SK-N-SH (cell line): ENCODE data around the gene JAKMIP3. TPM values are rescaled to one million over a fixed set of nuclear protein-coding genes. Genes with fewer than 3 reads are reported as not detected.

Experiments used
- CTCF ChIA-PET: fragments of 300-600, 350-600 bp; formaldehyde crosslinking; extraction: SDS; loops from one replicate; lab custom pipeline; 2021; lab: Yijun Ruan, JAX
- POLR2A ChIA-PET: fragments of 350-600 bp; sonication (Branson Sonifier 250); formaldehyde crosslinking; extraction: SDS; loops from one replicate; lab custom pipeline; 2020; ENCODE audit warnings: antibody characterized with exemption, inconsistent platforms; lab: Yijun Ruan, JAX
- DNase-seq: peaks from one replicate; pipeline ENCODE4 v3.0.0; 2012
- H2AFZ ChIP-seq: fragments of 200-600 bp; sonication (generic); 2 replicates; pipeline ENCODE4 v1.8.1; 2016; ENCODE audit warnings: antibody characterized with exemption, mild to moderate bottlenecking, low read depth
- H3F3A ChIP-seq: fragments of 200-600 bp; sonication (generic); replicated peaks from 2 replicates; pipeline ENCODE3; 2016; ENCODE audit warnings: antibody characterized with exemption, mild to moderate bottlenecking; ENCODE audit not compliant: insufficient read depth
- H3K27ac ChIP-seq, 2 experiments: fragments of 200-500 bp in 1 of 2; fragments of 200-600 bp in 1 of 2; sonication (Bioruptor generic) in 1 of 2; sonication (generic), shearing (Covaris generic) in 1 of 2; 2 replicates each; pipeline versions ENCODE4 v1.5.1 to v1.6.1; 2014 to 2016; ENCODE audit warnings: low read depth in 2 of 2, inconsistent platforms in 1 of 2, low read length in 1 of 2, mild to moderate bottlenecking in 1 of 2, mixed read lengths in 1 of 2
- H3K27me3 ChIP-seq: fragments of 200-600 bp; sonication (generic), shearing (Covaris generic); 2 replicates; pipeline ENCODE4 v1.6.1; 2016; ENCODE audit warnings: mixed run types; ENCODE audit not compliant: insufficient read depth
- H3K36me3 ChIP-seq, 2 experiments: fragments of 200-500 bp in 1 of 2; fragments of 200-600 bp in 1 of 2; sonication (Bioruptor generic) in 1 of 2; sonication (generic) in 1 of 2; replicated peaks in 1 of 2; 2 replicates each; pipeline versions ENCODE3 to v1.5.1; 2014 to 2016; ENCODE audit warnings: low read length in 1 of 2, mild to moderate bottlenecking in 1 of 2; ENCODE audit not compliant: insufficient read depth in 2 of 2, control insufficient read depth in 1 of 2
- H3K4me1 ChIP-seq, 2 experiments: fragments of 200-500 bp in 1 of 2; fragments of 200-600 bp in 1 of 2; sonication (Bioruptor generic) in 1 of 2; sonication (generic), shearing (Covaris generic) in 1 of 2; 2 replicates each; pipeline versions ENCODE4 v1.5.1 to v1.6.1; 2014 to 2016; ENCODE audit warnings: low read depth in 1 of 2, low read length in 1 of 2, mixed run types in 1 of 2; ENCODE audit not compliant: insufficient read depth in 2 of 2, control insufficient read depth in 1 of 2
- H3K4me2 ChIP-seq: fragments of 200-600 bp; sonication (generic), shearing (Covaris generic); 2 replicates; pipeline ENCODE4 v1.6.1; 2017; ENCODE audit warnings: mixed run types
- H3K4me3 ChIP-seq, 2 experiments: fragments of 200-500 bp in 1 of 2; fragments of 200-600 bp in 1 of 2; sonication (Bioruptor generic) in 1 of 2; sonication (generic), shearing (Covaris generic) in 1 of 2; 2 replicates each; pipeline versions ENCODE4 v1.5.1 to v1.8.1; 2014 to 2016; ENCODE audit warnings: low read depth in 2 of 2, inconsistent platforms in 1 of 2, low read length in 1 of 2, mild to moderate bottlenecking in 1 of 2, mixed read lengths in 1 of 2, moderate library complexity in 1 of 2
- H3K79me2 ChIP-seq: fragments of 200-600 bp; sonication (generic); 2 replicates; pipeline ENCODE4 v1.8.1; 2017; ENCODE audit warnings: mild to moderate bottlenecking; ENCODE audit not compliant: insufficient read depth
- H3K9ac ChIP-seq: fragments of 200-600 bp; sonication (generic); 2 replicates; pipeline ENCODE4 v1.6.1; 2017; ENCODE audit warnings: mixed run types
- H3K9me2 ChIP-seq: fragments of 200-600 bp; sonication (generic); 2 replicates; pipeline ENCODE4 v1.6.1; 2017; ENCODE audit warnings: mixed run types
- H3K9me3 ChIP-seq: fragments of 200-600 bp; sonication (generic); 2 replicates; pipeline ENCODE4 v1.6.1; 2017; ENCODE audit warnings: mixed run types, mild to moderate bottlenecking, moderate library complexity
- H4K20me1 ChIP-seq: fragments of 200-600 bp; sonication (generic); 2 replicates; pipeline ENCODE4 v1.6.1; 2017; ENCODE audit warnings: mild to moderate bottlenecking, mixed run types; ENCODE audit not compliant: insufficient read depth
- CHD2 ChIP-seq: fragments of 150-350 bp; IDR thresholded peaks from 2 replicates; pipeline ENCODE4 v1.6.1; 2018; ENCODE audit warnings: low read length; ENCODE audit not compliant: partially characterized antibody
- EZH2phosphoT487 ChIP-seq: fragments of 200-600 bp; sonication (generic); IDR thresholded peaks from 2 replicates; pipeline ENCODE4 v1.6.1; 2017; ENCODE audit warnings: low read depth, mixed run types, mild to moderate bottlenecking, antibody characterized with exemption, moderate library complexity, borderline replicate concordance
- FOSL2 ChIP-seq: IDR thresholded peaks from 2 replicates; pipeline ENCODE4 v1.4.0; 2012; ENCODE audit warnings: low read depth, mild to moderate bottlenecking, moderate library complexity, borderline replicate concordance
- JUND ChIP-seq: IDR thresholded peaks from 2 replicates; pipeline ENCODE4 v1.4.0; 2012
- MEF2A ChIP-seq: IDR thresholded peaks from 2 replicates; pipeline ENCODE4 v1.4.0; 2012; ENCODE audit warnings: low read depth, borderline replicate concordance
- NFIC ChIP-seq: IDR thresholded peaks from 2 replicates; pipeline ENCODE4 v1.4.0; 2012; ENCODE audit warnings: borderline replicate concordance
- NRF1 ChIP-seq: IDR thresholded peaks from 2 replicates; pipeline ENCODE4 v1.6.1; 2012; ENCODE audit warnings: low read depth, mild to moderate bottlenecking, low read length
- RAD21 ChIP-seq: IDR thresholded peaks from 2 replicates; pipeline ENCODE4 v1.6.1; 2012; ENCODE audit warnings: mild to moderate bottlenecking, low read length
- RFX5 ChIP-seq: IDR thresholded peaks from 2 replicates; pipeline ENCODE4 v1.6.1; 2012; ENCODE audit warnings: mild to moderate bottlenecking, improper control_type of control experiment, low read length
- RXRA ChIP-seq: IDR thresholded peaks from 2 replicates; pipeline ENCODE4 v1.4.0; 2012; ENCODE audit warnings: low read depth, mild to moderate bottlenecking, borderline replicate concordance
- SIN3A ChIP-seq: IDR thresholded peaks from 2 replicates; pipeline ENCODE4 v1.6.1; 2012; ENCODE audit warnings: low read depth, mild to moderate bottlenecking, low read length, moderate library complexity, borderline replicate concordance
- SMC3 ChIP-seq: IDR thresholded peaks from 2 replicates; pipeline ENCODE4 v1.6.1; 2012; ENCODE audit warnings: low read depth, low read length, improper control_type of control experiment
- TAF1 ChIP-seq: IDR thresholded peaks from 2 replicates; pipeline ENCODE4 v1.6.1; 2012; ENCODE audit warnings: low read depth, mild to moderate bottlenecking, low read length, moderate library complexity, borderline replicate concordance
- TEAD4 ChIP-seq: IDR thresholded peaks from 2 replicates; pipeline ENCODE4 v1.4.0; 2012; ENCODE audit warnings: mild to moderate bottlenecking, borderline replicate concordance; ENCODE audit not compliant: insufficient read depth
- YY1 ChIP-seq: IDR thresholded peaks from 2 replicates; pipeline ENCODE4 v1.4.0; 2012; ENCODE audit warnings: low read depth, mild to moderate bottlenecking
- WGBS: methylation state at CpG from one replicate; pipeline ENCODE4 v1.1.6; 2017; ENCODE audit warnings: low lambda C conversion rate; 5-methylcytosine and 5-hydroxymethylcytosine counted together
- polyA plus RNA-seq, 3 experiments: library from polyadenylated mRNA; depleted of rRNA; stranded (reverse); fragments of >200 nt; gene quantifications; 2 replicates each; pipeline ENCODE4 v1.2.3, GENCODE V29; 2012
- TF ChIP-seq, protein P1 (sequence below): IDR thresholded peaks from 2 replicates; pipeline ENCODE4; 2012
- TF ChIP-seq, protein P2 (sequence below): fragments of 150-350 bp; IDR thresholded peaks from 2 replicates; pipeline ENCODE4 v1.6.1; 2016; ENCODE audit warnings: mild to moderate bottlenecking, low read depth, low read length
- TF ChIP-seq, protein P3 (sequence below): fragments of 150-350 bp; IDR thresholded peaks from 2 replicates; pipeline ENCODE4 v1.6.1; 2017; ENCODE audit warnings: antibody characterized with exemption, low read length, low read depth, borderline replicate concordance
- TF ChIP-seq, protein P4 (sequence below): IDR thresholded peaks from 2 replicates; pipeline ENCODE4 v1.4.0; 2012; ENCODE audit warnings: low read depth, borderline replicate concordance

The JAKMIP3 gene
- polyA plus RNA-seq, 1 of the 3 experiments (the other 2 are of a cell fraction), result 0.02 TPM

DNA sequence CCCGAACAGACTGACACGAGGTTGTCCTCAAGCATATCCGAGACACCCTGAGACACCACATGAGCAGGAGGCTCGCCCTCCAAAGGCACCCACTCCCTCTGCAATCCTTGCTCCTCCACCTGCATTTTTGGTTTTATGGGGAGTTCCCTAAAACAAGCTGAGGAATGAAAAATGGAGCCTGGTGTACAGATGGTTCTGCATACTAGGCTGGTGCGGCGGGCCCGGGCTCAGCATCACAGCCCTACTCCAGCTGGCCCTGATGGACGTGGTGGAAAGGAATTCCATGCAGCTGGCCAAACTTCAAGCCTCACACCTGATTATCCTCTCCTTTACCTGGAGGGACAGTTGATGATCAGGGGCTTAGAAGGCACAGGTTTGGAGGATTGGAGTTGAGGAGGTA lies 30.3 kb upstream of the JAKMIP3 start:
- H3K36me3 ChIP-seq, result no peaks in the 10 kb centered on the region
- no peaks in the 10 kb centered on the region for H3K9me3 ChIP-seq
- H4K20me1 ChIP-seq, result no peaks in the 10 kb centered on the region
- no peak overlapping the region for H3K9ac ChIP-seq
- no peaks in the 10 kb centered on the region for H3F3A ChIP-seq
- H3K27ac ChIP-seq, result no peak overlapping the region
- H2AFZ ChIP-seq, result no peak overlapping the region
- H3K4me2 ChIP-seq, result no peak overlapping the region
- TF ChIP-seq EZH2phosphoT487, result no peak
- no peak for TF ChIP-seq NRF1
- no peak for TF ChIP-seq JUND
- TF ChIP-seq SMC3, result no peak
- TF ChIP-seq TAF1, result no peak
- TF ChIP-seq, protein P1, sequence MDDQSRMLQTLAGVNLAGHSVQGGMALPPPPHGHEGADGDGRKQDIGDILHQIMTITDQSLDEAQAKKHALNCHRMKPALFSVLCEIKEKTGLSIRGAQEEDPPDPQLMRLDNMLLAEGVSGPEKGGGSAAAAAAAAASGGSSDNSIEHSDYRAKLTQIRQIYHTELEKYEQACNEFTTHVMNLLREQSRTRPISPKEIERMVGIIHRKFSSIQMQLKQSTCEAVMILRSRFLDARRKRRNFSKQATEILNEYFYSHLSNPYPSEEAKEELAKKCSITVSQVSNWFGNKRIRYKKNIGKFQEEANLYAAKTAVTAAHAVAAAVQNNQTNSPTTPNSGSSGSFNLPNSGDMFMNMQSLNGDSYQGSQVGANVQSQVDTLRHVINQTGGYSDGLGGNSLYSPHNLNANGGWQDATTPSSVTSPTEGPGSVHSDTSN, result no peak
- no peak for TF ChIP-seq FOSL2
- no peak for TF ChIP-seq CHD2
- TF ChIP-seq, all 33 proteins: peak for 0
- Histone ChIP-seq H3K79me2 (no peaks in the 10 kb centered on the region), H3K4me3 (no peak overlapping the region), H3K4me1 (peaks cover 0 to 3% of the 10 kb centered on the region in 2 experiments; a peak in 1 of 4 replicates), H3K9me2 (no peaks in the 10 kb centered on the region), H3K27me3 (peaks cover 12% of the 10 kb centered on the region; the same call in 1 of the 2 replicates)
- no peak for DNase-seq
- ChIA-PET CTCF (interaction anchor here (1.0 to 3.0 kb wide), 4 partner anchors 11 to 107 kb away, joined by 3 to 23 read pairs (median 6); no protein-coding TSS in a partner anchor), POLR2A (interaction anchor here (0.9 kb wide), 1 partner anchor 11 kb away, joined by 3 read pairs; no protein-coding TSS in a partner anchor)
- 69% methylated on average over 8 of the region's 8 CpGs for WGBS

DNA sequence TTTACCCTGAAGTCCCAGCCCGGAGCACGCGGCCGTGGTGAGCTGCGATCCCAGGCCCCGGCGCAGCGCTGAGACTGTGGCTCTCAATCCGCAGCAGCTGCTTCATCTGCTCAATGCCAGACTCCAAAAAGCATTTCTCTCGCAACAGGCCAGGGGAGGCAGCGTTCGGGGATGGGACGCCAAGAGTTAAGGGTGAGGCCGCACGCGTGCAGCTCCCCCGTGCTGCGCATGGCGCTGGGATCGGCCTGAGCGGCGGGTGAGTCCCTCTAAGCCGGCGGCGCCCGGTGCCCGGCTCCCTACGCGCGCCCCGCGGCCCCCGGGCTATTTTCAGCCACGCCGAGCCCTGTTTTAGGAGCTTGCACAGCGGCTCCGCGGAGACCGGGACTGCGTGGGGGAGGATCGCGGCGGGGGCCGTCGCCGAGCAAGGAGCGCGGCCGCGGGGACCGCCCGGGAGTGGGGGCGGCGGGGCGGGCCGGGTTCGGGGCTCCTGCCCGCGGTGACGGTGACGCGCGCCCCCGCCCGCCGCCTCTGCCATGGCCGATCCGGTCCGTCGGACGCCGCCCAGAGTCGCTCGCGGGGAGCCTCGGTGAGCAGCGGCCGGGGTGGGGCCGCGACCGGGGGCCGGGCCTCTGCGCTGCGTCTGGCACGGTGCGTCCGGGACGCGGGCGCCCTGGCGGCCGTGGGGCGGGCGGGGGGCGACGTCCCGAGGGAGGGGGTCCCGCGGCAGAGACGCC lies 29.4 kb upstream of the JAKMIP3 start:
- Histone ChIP-seq H3K4me3 (peak overlapping the region in 1 of 2 experiments; percentile 27; a peak in 1 of 4 replicates), H3K27me3 (peaks cover 12% of the 10 kb centered on the region; the same call in 1 of the 2 replicates), H3K27ac (no peak overlapping the region), H3K9me3 (no peaks in the 10 kb centered on the region), H3K4me1 (peaks cover 0 to 3% of the 10 kb centered on the region in 2 experiments; a peak in 1 of 4 replicates), H3K9ac (no peak overlapping the region), H3K36me3 (no peaks in the 10 kb centered on the region), H2AFZ (no peak overlapping the region), H4K20me1 (no peaks in the 10 kb centered on the region), H3K79me2 (no peaks in the 10 kb centered on the region), H3F3A (no peaks in the 10 kb centered on the region), H3K4me2 (no peak overlapping the region), H3K9me2 (no peaks in the 10 kb centered on the region)
- 13% methylated on average over 22 of the region's 100 CpGs for WGBS
- POLR2A ChIA-PET, result interaction anchor here (0.9 to 1.1 kb wide), 2 partner anchors 12 to 74 kb away, joined by 3 to 4 read pairs; no protein-coding TSS in a partner anchor
- DNase-seq, result peak; percentile 85
- CTCF ChIA-PET, result interaction anchor here (1.0 to 3.0 kb wide), 3 partner anchors 13 to 106 kb away, joined by 5 to 23 read pairs (median 7); no protein-coding TSS in a partner anchor
- no peak for TF ChIP-seq RFX5
- TF ChIP-seq RAD21, result no peak
- TF ChIP-seq MEF2A, result no peak
- no peak for TF ChIP-seq NFIC
- TF ChIP-seq, protein P2, sequence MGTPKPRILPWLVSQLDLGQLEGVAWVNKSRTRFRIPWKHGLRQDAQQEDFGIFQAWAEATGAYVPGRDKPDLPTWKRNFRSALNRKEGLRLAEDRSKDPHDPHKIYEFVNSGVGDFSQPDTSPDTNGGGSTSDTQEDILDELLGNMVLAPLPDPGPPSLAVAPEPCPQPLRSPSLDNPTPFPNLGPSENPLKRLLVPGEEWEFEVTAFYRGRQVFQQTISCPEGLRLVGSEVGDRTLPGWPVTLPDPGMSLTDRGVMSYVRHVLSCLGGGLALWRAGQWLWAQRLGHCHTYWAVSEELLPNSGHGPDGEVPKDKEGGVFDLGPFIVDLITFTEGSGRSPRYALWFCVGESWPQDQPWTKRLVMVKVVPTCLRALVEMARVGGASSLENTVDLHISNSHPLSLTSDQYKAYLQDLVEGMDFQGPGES, result no peak
- no peak for TF ChIP-seq SIN3A
- TF ChIP-seq, protein P1, result no peak
- TF ChIP-seq, protein P3, sequence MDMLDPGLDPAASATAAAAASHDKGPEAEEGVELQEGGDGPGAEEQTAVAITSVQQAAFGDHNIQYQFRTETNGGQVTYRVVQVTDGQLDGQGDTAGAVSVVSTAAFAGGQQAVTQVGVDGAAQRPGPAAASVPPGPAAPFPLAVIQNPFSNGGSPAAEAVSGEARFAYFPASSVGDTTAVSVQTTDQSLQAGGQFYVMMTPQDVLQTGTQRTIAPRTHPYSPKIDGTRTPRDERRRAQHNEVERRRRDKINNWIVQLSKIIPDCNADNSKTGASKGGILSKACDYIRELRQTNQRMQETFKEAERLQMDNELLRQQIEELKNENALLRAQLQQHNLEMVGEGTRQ, result no peak
- no peak for TF ChIP-seq YY1
- TF ChIP-seq JUND, result no peak
- TF ChIP-seq RXRA, result no peak
- TF ChIP-seq, protein P4, sequence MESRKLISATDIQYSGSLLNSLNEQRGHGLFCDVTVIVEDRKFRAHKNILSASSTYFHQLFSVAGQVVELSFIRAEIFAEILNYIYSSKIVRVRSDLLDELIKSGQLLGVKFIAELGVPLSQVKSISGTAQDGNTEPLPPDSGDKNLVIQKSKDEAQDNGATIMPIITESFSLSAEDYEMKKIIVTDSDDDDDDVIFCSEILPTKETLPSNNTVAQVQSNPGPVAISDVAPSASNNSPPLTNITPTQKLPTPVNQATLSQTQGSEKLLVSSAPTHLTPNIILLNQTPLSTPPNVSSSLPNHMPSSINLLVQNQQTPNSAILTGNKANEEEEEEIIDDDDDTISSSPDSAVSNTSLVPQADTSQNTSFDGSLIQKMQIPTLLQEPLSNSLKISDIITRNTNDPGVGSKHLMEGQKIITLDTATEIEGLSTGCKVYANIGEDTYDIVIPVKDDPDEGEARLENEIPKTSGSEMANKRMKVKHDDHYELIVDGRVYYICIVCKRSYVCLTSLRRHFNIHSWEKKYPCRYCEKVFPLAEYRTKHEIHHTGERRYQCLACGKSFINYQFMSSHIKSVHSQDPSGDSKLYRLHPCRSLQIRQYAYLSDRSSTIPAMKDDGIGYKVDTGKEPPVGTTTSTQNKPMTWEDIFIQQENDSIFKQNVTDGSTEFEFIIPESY, result no peak
- TF ChIP-seq NRF1, result no peak
- TF ChIP-seq TEAD4, result no peak
- no peak for TF ChIP-seq EZH2phosphoT487
